Cardiac muscle cell (in vitro differentiated cells and primary cell): ENCODE measurements around the gene CHST8. TPM values are rescaled to one million over a fixed set of nuclear protein-coding genes. Genes with fewer than 3 reads are reported as not detected.
A peak's percentile ranks its signal among the peaks of the same experiment; 100 is the strongest.
"Not testable (repeated sequence)": the region's sequence is repeated elsewhere in the genome, so short reads cannot be mapped to it uniquely, and the experiment has no call there.

Experiments
- DNase-seq, 2 donors: peaks; one replicate each; pipeline versions ENCODE4 v3.0.0 to v3.0.0-alpha.2; 2010 to 2017; ENCODE audit warnings: low read depth in 1 of 2, low spot score in 1 of 2
- H3K27ac ChIP-seq: fragments of 200-600 bp; sonication (generic); 2 replicates; pipeline ENCODE4 v1.5.1; 2016
- H3K27me3 ChIP-seq: fragments of 200-600 bp; sonication (generic); 2 replicates; pipeline ENCODE4 v1.6.0; 2016; ENCODE audit warnings: control low read depth
- H3K36me3 ChIP-seq: fragments of 200-600 bp; sonication (generic); 2 replicates; pipeline ENCODE4 v1.5.1; 2016; ENCODE audit warnings: control low read depth
- H3K4me1 ChIP-seq: fragments of 200-600 bp; sonication (generic); 2 replicates; pipeline ENCODE4 v1.8.1; 2017; ENCODE audit warnings: low read depth, mild to moderate bottlenecking, mixed run types
- H3K4me3 ChIP-seq: fragments of 200-600 bp; sonication (generic); 2 replicates; pipeline ENCODE4 v1.5.1; 2016; ENCODE audit warnings: mild to moderate bottlenecking
- H3K9me3 ChIP-seq: fragments of 200-600 bp; sonication (generic); 2 replicates; pipeline ENCODE4 v1.5.1; 2017; ENCODE audit warnings: low read depth, mild to moderate bottlenecking, control low read depth
- polyA plus RNA-seq: library from polyadenylated mRNA; unstranded; fragments of >200 nt; fragmentation: Nextera tagmentation; extraction: Ambion mirVana; gene quantifications from 2 replicates; pipeline ENCODE4 v1.2.1, GENCODE V29; 2016
- total RNA-seq: library from RNA; depleted of rRNA; stranded (reverse); fragments of >200 nt; gene quantifications from 2 replicates; pipeline ENCODE4 v1.2.3, GENCODE V29; 2016
- TF ChIP-seq, protein P1 (sequence below): IDR thresholded peaks from 2 replicates; pipeline ENCODE4 v1.5.1; 2012; ENCODE audit warnings: low read depth, mild to moderate bottlenecking, low read length

Gene CHST8
- total and polyA plus RNA-seq, 2 experiments from 2014 or later = 0.84 to 0.89 TPM

DNA sequence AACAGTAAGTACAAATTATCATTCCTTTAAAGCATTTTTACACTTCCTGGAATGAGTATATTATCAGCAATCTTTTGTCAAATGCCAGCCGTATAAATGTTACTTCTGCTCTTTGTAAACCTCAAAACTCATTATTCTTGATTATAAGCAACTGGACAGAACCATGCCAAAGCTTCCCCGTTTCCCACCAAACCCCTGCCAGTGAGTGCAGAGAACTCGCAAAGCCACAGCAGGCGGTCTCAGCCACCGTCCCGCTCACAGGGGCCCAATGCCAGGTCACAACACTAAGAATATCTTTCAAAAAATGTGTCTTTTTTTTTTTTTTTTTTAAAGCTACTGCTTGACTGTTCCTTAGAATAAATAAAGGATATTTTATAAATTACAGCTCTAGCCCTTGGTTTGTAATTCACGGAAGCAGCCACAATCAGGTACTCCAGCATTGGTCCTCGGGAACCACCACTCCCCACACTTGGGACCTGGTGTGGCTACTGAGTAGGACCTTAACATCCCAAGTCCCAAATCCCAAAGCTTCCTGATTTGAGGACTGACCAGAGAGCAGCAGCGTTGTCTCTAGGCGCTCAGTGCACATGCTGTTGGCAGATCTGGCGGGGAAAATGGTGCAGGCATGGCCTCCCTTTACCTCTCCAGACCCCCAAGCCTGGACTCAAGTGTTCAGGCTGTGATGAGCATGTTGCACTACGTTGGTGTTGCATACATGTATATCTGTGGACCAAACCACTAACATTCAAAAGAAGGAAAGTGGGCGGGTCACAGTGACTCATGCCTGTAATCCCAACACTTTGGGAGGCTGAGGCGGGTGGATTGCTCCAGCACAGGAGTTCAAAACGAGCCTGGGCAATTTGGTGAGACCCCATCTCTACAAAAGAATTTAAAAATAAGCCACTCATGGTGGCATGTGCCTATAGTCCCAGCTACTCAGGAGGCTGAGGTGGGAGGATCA lies 193.9 kb downstream of the CHST8 start:
- no peaks in the 10 kb centered on the region for H3K4me1 ChIP-seq
- peak in 1 of 2 donors; percentile 59 for DNase-seq
- TF ChIP-seq, protein P1, sequence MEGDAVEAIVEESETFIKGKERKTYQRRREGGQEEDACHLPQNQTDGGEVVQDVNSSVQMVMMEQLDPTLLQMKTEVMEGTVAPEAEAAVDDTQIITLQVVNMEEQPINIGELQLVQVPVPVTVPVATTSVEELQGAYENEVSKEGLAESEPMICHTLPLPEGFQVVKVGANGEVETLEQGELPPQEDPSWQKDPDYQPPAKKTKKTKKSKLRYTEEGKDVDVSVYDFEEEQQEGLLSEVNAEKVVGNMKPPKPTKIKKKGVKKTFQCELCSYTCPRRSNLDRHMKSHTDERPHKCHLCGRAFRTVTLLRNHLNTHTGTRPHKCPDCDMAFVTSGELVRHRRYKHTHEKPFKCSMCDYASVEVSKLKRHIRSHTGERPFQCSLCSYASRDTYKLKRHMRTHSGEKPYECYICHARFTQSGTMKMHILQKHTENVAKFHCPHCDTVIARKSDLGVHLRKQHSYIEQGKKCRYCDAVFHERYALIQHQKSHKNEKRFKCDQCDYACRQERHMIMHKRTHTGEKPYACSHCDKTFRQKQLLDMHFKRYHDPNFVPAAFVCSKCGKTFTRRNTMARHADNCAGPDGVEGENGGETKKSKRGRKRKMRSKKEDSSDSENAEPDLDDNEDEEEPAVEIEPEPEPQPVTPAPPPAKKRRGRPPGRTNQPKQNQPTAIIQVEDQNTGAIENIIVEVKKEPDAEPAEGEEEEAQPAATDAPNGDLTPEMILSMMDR = no peak
- H3K9me3 ChIP-seq = no peaks in the 10 kb centered on the region
- H3K4me3 ChIP-seq = no peak overlapping the region
- no peak overlapping the region for H3K27ac ChIP-seq
- H3K36me3 ChIP-seq = peaks cover 18% of the 10 kb centered on the region
- no peaks in the 10 kb centered on the region for H3K27me3 ChIP-seq

DNA sequence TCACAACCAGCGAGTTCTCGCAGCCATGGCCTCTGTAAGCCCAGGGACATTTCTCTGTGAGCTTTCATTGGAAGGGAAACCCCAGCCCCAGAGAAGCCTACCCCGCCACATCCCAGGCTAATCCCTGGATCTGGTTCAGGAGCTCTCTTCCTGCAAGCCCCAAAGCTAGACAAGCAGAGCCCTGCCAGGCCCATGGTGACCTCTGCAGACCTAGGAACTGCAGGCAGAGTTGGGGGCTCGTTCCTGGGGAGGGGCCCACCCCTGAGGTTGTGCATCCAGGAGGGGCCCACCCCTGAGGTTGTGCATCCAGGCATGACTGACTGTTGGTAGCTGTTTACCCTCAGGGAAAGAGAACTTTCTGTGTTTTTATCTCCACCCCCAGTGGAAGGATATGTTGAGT lies 196.7 kb downstream of the CHST8 start:
- H3K9me3 ChIP-seq = no peaks in the 10 kb centered on the region
- TF ChIP-seq, protein P1 = no peak
- no peaks in the 10 kb centered on the region for H3K4me1 ChIP-seq
- H3K4me3 ChIP-seq = no peak overlapping the region
- H3K27ac ChIP-seq = no peak overlapping the region
- peaks cover 1% of the 10 kb centered on the region for H3K36me3 ChIP-seq
- H3K27me3 ChIP-seq = no peaks in the 10 kb centered on the region
- no peak for DNase-seq

DNA sequence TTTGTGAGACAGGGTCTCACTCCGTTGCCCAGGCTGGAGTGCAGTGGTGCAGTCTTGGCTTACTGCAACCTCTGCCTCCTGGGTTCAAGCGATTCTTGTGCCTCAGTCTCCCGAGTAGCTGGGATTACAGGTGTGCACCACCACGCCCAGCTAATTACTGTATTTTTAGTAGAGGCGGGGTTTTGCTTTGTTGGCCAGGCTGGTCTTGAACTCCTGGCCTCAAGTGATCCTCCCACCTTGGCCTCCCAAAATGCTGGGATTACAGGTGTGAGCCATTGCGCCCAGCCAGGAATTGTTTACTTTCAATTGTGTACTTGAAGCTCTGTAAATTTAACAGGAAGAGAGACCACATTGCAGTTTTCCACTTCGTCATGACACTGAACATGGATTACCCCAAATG lies 197.3 kb downstream of the CHST8 start:
- not testable (repeated sequence) for H3K9me3 ChIP-seq, DNase-seq, H3K4me3 ChIP-seq, H3K36me3 ChIP-seq, H3K27me3 ChIP-seq, H3K4me1 ChIP-seq, H3K27ac ChIP-seq

DNA sequence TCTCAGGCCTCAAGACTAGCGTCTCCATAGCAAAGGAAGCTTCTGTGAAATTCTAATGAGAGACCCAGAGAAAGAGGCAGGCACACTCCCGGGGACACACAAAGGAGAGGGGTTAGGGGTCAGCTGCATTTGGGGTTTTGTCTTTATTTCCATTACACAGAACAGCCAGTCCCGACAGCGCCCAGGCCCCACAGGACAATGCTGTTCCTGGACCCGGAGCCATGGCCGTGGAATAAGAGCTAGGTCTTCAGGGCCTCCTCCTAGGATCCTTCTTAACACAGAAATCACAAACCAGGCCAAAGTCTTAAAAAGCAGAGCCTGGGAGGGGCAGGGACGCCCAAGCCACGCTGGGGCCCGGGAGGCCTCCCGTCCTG lies 197.7 kb downstream of the CHST8 start:
- Histone ChIP-seq H3K27ac (no peak overlapping the region), H3K4me1 (no peaks in the 10 kb centered on the region), H3K36me3 (no peaks in the 10 kb centered on the region), H3K9me3 (no peaks in the 10 kb centered on the region), H3K4me3 (peak overlapping the region; percentile 6), H3K27me3 (no peaks in the 10 kb centered on the region)
- TF ChIP-seq, protein P1 = no peak
- no peak for DNase-seq

DNA sequence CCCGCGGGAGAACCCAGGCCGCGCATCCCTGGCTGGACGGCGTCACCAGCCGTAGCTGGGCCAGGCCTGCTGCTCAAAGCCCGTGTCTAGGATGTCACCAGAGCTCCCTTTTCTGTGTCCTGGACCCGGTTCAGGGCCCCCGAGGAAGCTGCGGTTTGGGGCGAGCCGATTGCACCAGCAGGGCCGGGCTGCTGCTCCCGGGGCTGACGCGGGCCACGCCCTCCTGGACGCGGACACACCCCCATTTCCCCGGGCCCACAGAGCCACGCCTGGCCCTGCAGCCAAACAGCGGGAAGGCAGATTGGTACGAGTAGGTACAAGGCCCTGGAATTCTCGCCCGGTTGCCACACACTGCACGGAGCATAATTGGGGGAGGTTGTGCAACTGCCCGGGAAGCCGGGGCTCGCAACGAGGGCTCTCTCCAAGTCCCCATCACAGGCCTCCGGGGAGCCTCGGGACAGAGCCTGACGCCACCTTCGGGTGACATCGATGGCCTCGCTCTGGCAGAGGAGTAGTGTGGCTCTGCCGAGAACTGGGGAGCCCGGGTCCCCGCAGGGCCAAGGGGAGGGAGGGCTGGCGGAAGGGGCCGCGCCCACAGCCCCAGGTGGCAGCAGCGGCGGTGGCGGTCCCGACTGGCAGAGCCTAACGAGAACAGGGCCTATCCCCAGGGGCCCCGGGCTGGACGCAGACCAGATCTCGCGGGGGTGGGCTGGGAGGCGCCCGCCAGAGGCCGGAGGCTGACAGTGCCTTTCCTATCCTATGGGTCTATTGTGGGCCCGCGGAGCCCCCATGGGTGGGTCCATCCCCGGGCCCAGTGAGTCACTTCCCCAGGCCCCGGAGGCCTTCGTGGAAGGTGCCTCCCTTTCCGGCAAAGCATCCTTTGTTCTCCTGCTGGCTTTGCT lies 198.4 kb downstream of the CHST8 start:
- Histone ChIP-seq H3K4me3 (peak overlapping the region; percentile 6), H3K4me1 (no peaks in the 10 kb centered on the region), H3K27me3 (no peaks in the 10 kb centered on the region), H3K9me3 (no peaks in the 10 kb centered on the region), H3K27ac (no peak overlapping the region), H3K36me3 (no peaks in the 10 kb centered on the region)
- DNase-seq = peak; percentile 63 to 91
- TF ChIP-seq, protein P1 = no peak
